WTC11 (cell line): ENCODE results near the gene HPCA. TPM values are rescaled to one million over a fixed set of nuclear protein-coding genes. Genes with fewer than 3 reads are reported as not detected.

ENCODE experiments used
- MXD4 ChIP-seq: fragments of 250-450 bp; sonication (Bioruptor Pico); IDR thresholded peaks from 2 replicates; pipeline ENCODE4 v1.8.0; 2021; ENCODE audit warnings: mild to moderate bottlenecking, moderate library complexity, borderline replicate concordance
- NR2C2 ChIP-seq: sonication (generic); formaldehyde crosslinking; IDR thresholded peaks from 2 replicates; pipeline ENCODE4 v1.8.0; 2022; ENCODE audit warnings: mild to moderate bottlenecking, missing genetic modification reagents
- RELA ChIP-seq: sonication (generic); formaldehyde crosslinking; IDR thresholded peaks from 2 replicates; pipeline ENCODE4 v1.8.1; 2022; ENCODE audit warnings: missing genetic modification reagents, mild to moderate bottlenecking, borderline replicate concordance
- RORB ChIP-seq: fragments of 250-450 bp; sonication (Bioruptor Pico); IDR thresholded peaks from 2 replicates; pipeline ENCODE4 v1.9.0; 2021; ENCODE audit warnings: mild to moderate bottlenecking
- SOX15 ChIP-seq: fragments of 250-450 bp; sonication (Bioruptor Pico); IDR thresholded peaks from 2 replicates; pipeline ENCODE4 v1.9.0; 2021; ENCODE audit warnings: mild to moderate bottlenecking
- ZNF121 ChIP-seq: sonication (generic); formaldehyde crosslinking; IDR thresholded peaks from 2 replicates; pipeline ENCODE4 v1.8.0; 2023; ENCODE audit warnings: missing genetic modification reagents
- ZNF416 ChIP-seq: fragments of 250-450 bp; sonication (Bioruptor Pico); IDR thresholded peaks from 2 replicates; pipeline ENCODE4 v1.9.0; 2021; ENCODE audit warnings: mild to moderate bottlenecking, inconsistent platforms
- total RNA-seq: library from RNA; stranded (reverse); gene quantifications from 3 replicates; pipeline ENCODE4 v1.2.3, GENCODE V29; 2021
- TF ChIP-seq, protein P1 (sequence below): sonication (generic); formaldehyde crosslinking; IDR thresholded peaks from 2 replicates; pipeline ENCODE4 v1.8.0; 2023; ENCODE audit warnings: missing genetic modification reagents, mild to moderate bottlenecking, borderline replicate concordance
- TF ChIP-seq, protein P2 (sequence below): sonication (generic); formaldehyde crosslinking; IDR thresholded peaks from 2 replicates; pipeline ENCODE4 v1.8.1; 2022; ENCODE audit warnings: missing genetic modification reagents, borderline replicate concordance
- TF ChIP-seq, protein P3 (sequence below): fragments of 250-450 bp; sonication (Bioruptor Pico); IDR thresholded peaks from 2 replicates; pipeline ENCODE4 v1.9.0; 2021; ENCODE audit warnings: mild to moderate bottlenecking, borderline replicate concordance
- TF ChIP-seq, protein P4 (sequence below): sonication (generic); formaldehyde crosslinking; IDR thresholded peaks from 2 replicates; pipeline ENCODE4 v1.8.0; 2022; ENCODE audit warnings: missing genetic modification reagents
- TF ChIP-seq, protein P5 (sequence below): sonication (generic); formaldehyde crosslinking; IDR thresholded peaks from 2 replicates; pipeline ENCODE4 v1.8.0; 2022; ENCODE audit warnings: mild to moderate bottlenecking, missing genetic modification reagents
- TF ChIP-seq, protein P6 (sequence below): sonication (generic); formaldehyde crosslinking; IDR thresholded peaks from 2 replicates; pipeline ENCODE4 v1.8.1; 2023; ENCODE audit warnings: mild to moderate bottlenecking, missing genetic modification reagents
- TF ChIP-seq, protein P7 (sequence below): fragments of 250-450 bp; sonication (Bioruptor Pico); IDR thresholded peaks from 2 replicates; pipeline ENCODE4 v1.8.0; 2021; ENCODE audit warnings: mild to moderate bottlenecking

HPCA gene
- total RNA-seq, 1 experiment from 2014 or later = 1.9 TPM

DNA sequence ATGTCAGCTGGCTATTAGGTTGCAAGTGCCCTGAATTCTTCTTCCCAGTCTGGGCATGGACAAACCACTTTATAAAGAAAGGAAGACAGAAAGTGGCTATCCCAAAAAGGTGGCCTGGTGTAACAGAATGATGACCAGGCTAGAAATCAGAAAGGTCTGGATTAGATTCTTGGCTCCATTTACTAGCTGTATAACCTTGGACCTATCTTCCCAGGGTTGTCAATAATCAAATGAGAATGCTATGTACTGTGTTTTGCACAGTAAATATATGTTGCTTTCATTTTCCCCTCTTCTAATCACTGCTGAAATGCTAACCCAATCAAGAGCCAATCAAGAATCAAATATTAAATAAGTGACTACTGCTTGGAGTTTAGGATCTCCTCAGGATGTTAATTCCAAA, 57.9 kb downstream of the HPCA start (continued):
- TF ChIP-seq, protein P1, sequence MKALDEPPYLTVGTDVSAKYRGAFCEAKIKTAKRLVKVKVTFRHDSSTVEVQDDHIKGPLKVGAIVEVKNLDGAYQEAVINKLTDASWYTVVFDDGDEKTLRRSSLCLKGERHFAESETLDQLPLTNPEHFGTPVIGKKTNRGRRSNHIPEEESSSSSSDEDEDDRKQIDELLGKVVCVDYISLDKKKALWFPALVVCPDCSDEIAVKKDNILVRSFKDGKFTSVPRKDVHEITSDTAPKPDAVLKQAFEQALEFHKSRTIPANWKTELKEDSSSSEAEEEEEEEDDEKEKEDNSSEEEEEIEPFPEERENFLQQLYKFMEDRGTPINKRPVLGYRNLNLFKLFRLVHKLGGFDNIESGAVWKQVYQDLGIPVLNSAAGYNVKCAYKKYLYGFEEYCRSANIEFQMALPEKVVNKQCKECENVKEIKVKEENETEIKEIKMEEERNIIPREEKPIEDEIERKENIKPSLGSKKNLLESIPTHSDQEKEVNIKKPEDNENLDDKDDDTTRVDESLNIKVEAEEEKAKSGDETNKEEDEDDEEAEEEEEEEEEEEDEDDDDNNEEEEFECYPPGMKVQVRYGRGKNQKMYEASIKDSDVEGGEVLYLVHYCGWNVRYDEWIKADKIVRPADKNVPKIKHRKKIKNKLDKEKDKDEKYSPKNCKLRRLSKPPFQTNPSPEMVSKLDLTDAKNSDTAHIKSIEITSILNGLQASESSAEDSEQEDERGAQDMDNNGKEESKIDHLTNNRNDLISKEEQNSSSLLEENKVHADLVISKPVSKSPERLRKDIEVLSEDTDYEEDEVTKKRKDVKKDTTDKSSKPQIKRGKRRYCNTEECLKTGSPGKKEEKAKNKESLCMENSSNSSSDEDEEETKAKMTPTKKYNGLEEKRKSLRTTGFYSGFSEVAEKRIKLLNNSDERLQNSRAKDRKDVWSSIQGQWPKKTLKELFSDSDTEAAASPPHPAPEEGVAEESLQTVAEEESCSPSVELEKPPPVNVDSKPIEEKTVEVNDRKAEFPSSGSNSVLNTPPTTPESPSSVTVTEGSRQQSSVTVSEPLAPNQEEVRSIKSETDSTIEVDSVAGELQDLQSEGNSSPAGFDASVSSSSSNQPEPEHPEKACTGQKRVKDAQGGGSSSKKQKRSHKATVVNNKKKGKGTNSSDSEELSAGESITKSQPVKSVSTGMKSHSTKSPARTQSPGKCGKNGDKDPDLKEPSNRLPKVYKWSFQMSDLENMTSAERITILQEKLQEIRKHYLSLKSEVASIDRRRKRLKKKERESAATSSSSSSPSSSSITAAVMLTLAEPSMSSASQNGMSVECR (CRISPR knock-in tag) = no peak
- TF ChIP-seq, protein P2, sequence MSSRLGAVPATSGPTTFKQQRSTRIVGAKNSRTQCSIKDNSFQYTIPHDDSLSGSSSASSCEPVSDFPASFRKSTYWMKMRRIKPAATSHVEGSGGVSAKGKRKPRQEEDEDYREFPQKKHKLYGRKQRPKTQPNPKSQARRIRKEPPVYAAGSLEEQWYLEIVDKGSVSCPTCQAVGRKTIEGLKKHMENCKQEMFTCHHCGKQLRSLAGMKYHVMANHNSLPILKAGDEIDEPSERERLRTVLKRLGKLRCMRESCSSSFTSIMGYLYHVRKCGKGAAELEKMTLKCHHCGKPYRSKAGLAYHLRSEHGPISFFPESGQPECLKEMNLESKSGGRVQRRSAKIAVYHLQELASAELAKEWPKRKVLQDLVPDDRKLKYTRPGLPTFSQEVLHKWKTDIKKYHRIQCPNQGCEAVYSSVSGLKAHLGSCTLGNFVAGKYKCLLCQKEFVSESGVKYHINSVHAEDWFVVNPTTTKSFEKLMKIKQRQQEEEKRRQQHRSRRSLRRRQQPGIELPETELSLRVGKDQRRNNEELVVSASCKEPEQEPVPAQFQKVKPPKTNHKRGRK = no peak
- TF ChIP-seq SOX15 = no peak
- TF ChIP-seq, protein P3, sequence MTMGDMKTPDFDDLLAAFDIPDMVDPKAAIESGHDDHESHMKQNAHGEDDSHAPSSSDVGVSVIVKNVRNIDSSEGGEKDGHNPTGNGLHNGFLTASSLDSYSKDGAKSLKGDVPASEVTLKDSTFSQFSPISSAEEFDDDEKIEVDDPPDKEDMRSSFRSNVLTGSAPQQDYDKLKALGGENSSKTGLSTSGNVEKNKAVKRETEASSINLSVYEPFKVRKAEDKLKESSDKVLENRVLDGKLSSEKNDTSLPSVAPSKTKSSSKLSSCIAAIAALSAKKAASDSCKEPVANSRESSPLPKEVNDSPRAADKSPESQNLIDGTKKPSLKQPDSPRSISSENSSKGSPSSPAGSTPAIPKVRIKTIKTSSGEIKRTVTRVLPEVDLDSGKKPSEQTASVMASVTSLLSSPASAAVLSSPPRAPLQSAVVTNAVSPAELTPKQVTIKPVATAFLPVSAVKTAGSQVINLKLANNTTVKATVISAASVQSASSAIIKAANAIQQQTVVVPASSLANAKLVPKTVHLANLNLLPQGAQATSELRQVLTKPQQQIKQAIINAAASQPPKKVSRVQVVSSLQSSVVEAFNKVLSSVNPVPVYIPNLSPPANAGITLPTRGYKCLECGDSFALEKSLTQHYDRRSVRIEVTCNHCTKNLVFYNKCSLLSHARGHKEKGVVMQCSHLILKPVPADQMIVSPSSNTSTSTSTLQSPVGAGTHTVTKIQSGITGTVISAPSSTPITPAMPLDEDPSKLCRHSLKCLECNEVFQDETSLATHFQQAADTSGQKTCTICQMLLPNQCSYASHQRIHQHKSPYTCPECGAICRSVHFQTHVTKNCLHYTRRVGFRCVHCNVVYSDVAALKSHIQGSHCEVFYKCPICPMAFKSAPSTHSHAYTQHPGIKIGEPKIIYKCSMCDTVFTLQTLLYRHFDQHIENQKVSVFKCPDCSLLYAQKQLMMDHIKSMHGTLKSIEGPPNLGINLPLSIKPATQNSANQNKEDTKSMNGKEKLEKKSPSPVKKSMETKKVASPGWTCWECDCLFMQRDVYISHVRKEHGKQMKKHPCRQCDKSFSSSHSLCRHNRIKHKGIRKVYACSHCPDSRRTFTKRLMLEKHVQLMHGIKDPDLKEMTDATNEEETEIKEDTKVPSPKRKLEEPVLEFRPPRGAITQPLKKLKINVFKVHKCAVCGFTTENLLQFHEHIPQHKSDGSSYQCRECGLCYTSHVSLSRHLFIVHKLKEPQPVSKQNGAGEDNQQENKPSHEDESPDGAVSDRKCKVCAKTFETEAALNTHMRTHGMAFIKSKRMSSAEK (CRISPR knock-in tag) = no peak
- TF ChIP-seq ZNF416 (CRISPR knock-in tag) = no peak
- TF ChIP-seq ZNF121 (CRISPR knock-in tag) = no peak
- TF ChIP-seq, protein P4, sequence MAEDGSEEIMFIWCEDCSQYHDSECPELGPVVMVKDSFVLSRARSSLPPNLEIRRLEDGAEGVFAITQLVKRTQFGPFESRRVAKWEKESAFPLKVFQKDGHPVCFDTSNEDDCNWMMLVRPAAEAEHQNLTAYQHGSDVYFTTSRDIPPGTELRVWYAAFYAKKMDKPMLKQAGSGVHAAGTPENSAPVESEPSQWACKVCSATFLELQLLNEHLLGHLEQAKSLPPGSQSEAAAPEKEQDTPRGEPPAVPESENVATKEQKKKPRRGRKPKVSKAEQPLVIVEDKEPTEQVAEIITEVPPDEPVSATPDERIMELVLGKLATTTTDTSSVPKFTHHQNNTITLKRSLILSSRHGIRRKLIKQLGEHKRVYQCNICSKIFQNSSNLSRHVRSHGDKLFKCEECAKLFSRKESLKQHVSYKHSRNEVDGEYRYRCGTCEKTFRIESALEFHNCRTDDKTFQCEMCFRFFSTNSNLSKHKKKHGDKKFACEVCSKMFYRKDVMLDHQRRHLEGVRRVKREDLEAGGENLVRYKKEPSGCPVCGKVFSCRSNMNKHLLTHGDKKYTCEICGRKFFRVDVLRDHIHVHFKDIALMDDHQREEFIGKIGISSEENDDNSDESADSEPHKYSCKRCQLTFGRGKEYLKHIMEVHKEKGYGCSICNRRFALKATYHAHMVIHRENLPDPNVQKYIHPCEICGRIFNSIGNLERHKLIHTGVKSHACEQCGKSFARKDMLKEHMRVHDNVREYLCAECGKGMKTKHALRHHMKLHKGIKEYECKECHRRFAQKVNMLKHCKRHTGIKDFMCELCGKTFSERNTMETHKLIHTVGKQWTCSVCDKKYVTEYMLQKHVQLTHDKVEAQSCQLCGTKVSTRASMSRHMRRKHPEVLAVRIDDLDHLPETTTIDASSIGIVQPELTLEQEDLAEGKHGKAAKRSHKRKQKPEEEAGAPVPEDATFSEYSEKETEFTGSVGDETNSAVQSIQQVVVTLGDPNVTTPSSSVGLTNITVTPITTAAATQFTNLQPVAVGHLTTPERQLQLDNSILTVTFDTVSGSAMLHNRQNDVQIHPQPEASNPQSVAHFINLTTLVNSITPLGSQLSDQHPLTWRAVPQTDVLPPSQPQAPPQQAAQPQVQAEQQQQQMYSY (CRISPR knock-in tag) = no peak
- TF ChIP-seq, protein P5, sequence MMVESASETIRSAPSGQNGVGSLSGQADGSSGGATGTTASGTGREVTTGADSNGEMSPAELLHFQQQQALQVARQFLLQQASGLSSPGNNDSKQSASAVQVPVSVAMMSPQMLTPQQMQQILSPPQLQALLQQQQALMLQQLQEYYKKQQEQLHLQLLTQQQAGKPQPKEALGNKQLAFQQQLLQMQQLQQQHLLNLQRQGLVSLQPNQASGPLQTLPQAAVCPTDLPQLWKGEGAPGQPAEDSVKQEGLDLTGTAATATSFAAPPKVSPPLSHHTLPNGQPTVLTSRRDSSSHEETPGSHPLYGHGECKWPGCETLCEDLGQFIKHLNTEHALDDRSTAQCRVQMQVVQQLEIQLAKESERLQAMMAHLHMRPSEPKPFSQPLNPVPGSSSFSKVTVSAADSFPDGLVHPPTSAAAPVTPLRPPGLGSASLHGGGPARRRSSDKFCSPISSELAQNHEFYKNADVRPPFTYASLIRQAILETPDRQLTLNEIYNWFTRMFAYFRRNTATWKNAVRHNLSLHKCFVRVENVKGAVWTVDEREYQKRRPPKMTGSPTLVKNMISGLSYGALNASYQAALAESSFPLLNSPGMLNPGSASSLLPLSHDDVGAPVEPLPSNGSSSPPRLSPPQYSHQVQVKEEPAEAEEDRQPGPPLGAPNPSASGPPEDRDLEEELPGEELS (CRISPR knock-in tag) = no peak
- no peak for TF ChIP-seq RELA (CRISPR knock-in tag)
- TF ChIP-seq, protein P6, sequence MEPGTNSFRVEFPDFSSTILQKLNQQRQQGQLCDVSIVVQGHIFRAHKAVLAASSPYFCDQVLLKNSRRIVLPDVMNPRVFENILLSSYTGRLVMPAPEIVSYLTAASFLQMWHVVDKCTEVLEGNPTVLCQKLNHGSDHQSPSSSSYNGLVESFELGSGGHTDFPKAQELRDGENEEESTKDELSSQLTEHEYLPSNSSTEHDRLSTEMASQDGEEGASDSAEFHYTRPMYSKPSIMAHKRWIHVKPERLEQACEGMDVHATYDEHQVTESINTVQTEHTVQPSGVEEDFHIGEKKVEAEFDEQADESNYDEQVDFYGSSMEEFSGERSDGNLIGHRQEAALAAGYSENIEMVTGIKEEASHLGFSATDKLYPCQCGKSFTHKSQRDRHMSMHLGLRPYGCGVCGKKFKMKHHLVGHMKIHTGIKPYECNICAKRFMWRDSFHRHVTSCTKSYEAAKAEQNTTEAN = no peak
- TF ChIP-seq, protein P7, sequence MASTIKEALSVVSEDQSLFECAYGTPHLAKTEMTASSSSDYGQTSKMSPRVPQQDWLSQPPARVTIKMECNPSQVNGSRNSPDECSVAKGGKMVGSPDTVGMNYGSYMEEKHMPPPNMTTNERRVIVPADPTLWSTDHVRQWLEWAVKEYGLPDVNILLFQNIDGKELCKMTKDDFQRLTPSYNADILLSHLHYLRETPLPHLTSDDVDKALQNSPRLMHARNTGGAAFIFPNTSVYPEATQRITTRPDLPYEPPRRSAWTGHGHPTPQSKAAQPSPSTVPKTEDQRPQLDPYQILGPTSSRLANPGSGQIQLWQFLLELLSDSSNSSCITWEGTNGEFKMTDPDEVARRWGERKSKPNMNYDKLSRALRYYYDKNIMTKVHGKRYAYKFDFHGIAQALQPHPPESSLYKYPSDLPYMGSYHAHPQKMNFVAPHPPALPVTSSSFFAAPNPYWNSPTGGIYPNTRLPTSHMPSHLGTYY (CRISPR knock-in tag) = no peak
- no peak for TF ChIP-seq MXD4
- TF ChIP-seq RORB (CRISPR knock-in tag) = no peak
- no peak for TF ChIP-seq NR2C2 (CRISPR knock-in tag)
- TF ChIP-seq, all 79 proteins: peak for 0
